Fibroblast of the conjunctiva (primary cell): ENCODE data around the gene CYP46A1.

Experiments
- DNase-seq: peaks from one replicate; pipeline ENCODE4 v3.0.0-alpha.2; 2010; ENCODE audit warnings: low read depth

Gene CYP46A1

DNA sequence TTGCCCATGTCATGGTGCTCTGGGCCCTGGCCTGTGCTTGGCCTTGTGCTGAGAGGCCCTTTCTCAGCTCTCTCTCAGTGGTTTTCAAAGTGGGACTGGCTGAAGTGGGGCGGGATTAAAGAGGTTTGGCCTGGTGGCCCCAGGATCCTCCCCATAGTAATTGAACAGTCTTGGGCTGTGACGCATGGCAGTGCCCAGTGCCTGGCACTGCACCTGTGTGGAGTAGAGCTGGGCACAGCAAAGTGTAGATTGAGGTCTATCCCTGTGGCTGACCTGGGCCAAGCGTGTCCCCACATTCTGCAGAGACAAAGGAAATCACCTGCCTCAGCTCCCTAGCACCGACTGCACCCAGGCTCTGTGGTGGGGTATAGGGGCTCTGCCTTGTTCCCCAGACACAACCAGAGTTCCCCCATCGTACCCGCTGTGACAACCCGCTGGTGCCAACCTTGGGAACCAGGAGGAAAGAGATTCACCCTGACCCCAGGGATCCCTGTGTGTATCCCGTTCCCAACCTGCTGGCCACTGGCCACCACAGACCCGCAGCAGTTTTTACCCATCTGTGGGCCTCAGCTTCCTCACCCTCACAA, 9.9 kb upstream of the CYP46A1 start:
- no peak for DNase-seq

DNA sequence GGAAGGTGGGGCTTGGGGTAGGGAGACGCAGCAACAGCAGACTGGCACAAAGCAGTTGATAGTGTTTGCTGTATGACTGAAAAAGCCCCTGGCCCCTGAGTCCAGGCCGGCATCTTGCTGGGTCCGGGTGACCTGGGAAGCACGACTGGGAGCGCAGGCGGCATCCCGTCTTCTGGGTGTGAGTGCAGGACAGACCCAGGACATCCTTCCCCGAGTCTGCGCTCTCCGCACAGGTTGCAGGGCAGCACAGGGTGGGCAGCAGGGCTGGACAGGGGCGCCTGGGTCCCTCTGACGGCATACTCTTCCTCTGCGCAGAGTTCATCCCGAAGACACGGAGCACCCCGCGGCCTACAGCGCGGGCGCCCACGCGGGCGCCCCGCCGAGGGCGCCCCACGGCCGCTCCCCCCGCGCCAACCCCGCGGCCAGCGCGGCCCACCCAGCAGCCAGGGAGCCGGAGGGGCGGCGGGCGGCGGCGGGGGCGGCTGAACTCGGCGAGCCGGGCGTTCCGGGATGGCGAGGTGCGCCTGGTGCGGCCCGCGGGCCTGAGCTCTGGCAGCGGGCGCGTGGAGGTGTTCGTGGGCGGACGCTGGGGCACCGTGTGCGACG, 9.2 kb upstream of the CYP46A1 start:
- no peak for DNase-seq

DNA sequence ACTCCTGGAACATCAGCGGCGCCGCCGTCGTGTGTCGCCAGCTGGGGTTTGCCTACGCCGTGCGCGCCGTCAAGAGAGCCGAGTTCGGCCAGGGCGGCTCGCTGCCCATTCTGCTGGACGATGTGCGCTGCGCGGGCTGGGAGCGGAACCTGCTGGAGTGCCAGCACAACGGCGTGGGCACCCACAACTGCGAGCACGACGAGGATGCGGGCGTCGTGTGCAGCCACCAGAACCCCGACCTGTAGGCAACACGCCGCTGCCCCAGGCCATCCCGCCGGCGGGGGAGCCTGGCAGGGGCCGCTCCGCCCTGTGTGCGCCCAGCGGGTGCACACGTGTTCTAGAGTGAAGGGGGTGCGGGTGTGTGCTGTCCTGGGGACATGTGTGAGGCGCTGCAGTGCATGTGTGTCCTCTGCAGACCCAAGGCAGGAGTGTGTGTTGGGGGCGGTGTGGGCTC, 8.7 kb upstream of the CYP46A1 start:
- DNase-seq = no peak

DNA sequence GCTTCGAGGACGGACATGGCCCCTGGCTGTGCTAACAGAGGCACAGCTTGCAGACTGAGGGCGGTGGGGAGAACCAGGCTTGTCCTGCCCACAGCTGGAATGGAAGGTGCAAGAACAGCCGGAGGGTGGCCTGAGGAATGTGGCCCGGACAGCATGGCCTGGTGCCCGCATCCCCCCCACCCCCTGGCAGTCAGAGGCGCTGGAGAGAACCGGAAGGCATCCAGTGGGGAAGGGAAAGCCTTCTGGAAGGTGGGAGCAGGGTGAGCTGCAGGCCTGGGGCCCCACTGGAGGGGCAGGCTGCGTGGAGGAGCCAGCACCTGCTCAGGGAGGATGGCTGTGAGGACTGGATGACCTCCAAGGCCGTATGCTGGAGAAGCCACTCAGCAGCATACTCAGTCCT, 8.1 kb upstream of the CYP46A1 start:
- no peak for DNase-seq

DNA sequence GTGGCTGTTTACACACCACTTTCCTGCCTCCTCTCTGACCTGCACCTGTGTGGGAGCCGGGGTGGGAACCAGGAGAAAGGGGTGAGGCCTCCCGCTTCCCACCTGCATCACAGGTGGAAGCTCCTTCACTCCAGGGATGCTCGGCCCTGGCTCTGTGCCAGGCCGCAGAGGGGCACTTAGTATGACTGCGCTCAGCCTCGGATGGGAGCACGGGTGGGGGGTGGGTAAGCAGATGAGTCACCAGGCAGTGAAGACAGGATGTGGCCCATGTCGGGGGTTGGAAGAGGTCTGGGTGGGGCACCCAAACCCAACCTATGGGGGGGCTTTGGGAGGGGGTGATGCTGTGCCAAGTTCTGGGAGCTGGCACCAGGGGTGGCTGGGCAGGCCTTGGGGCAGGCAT, 7.4 kb upstream of the CYP46A1 start:
- no peak for DNase-seq

DNA sequence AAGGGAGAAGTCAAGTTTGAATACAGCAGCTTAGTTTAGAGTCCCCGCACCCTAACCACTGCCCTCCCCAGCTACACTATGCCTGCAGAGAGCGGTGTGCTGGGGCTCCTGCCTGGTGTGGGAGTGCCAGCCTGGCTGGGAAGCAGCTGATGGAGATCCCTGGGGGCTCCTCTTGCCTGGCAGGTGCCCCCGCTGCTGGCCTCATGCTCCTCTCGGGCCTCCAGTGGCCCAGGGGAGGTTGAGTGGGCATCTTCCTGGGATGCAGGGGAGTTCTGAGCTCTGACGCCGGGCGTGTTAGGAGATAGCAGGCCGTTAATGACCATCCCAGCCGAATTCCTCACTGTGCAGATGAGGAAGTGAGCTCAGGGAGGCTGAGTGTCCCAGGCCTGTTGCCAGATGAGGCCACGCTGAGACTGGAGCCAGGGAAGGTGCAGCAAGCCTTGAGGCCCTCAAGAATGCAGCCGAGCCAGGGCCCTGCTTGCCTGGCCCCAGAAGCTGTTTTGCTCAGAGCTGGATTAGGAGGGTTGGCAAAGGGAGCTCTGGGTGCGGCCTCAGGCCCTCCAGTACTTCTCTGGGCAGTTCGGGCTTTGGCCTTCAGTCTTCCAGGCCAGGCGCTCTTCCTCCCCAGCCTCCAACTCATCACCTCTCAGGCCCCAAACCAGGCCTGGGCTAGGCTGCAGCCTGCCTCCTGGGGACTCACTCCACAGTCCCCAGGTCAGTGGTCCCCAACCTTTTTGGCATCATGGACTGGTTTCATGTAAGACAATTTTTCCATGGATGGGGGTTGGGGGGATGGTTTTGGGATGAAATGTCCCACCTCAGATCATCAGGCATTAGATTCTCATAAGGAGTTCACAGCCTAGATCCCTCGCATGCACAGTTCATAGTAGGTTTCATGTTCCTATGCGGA, 6.6 kb upstream of the CYP46A1 start:
- no peak for DNase-seq

DNA sequence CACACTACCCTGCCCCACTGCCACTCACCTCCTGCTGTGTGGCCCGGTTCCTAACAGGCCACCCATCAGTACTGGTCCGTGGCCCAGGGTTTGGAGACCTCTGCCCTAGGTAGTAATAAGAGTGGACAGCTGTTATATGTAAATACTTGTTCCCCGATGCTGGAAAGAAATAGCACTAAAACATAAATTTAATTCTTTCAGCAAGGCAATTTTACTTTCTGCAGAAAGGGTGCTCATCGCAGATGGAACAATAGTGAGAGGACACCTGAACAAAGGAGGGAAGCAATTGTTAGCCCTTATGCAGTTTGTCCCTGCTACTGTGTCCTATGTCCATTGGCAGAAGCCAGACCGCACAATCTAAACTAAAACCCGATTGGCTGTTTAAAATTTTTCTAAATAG, 5.9 kb upstream of the CYP46A1 start:
- DNase-seq = no peak

DNA sequence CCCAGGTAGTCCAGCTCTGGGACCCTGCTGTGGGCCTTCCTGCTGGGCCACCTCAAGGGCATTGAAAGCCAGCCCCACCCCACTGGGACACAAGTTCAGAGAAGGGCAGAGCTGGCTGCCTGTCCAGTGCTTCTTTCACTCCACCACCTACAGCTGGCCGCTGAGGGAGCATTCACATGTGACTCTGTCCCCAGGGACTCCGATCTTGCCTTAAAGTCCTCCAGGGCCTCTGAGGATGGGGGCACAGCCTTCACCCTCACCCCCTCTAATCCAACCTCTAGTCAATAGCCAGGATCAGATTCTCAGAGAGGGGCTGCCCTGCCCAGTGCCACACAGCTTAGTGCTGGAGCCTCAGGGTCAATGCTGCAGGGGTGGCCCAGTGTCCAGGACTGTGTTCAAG, 5.0 kb upstream of the CYP46A1 start:
- DNase-seq = no peak

DNA sequence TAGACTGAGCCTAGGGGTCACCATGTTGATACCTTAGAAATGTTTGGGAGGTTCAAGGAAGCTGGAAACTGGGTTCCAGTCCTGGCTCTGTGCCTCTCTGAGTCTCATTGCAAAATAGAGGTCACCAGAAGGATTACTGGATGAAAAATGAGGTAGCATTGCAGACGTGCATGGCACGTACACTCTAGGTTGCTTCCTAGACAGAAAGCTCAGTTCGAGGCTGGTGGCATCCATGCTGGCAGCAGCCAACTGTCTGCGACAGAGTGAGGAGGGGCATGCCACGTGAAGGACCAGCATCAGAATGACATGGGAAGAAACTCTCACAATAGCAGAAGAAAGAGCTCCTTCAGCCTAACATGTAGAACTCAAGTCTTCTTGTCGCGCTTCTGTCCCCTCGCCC, 4.6 kb upstream of the CYP46A1 start:
- DNase-seq = no peak

DNA sequence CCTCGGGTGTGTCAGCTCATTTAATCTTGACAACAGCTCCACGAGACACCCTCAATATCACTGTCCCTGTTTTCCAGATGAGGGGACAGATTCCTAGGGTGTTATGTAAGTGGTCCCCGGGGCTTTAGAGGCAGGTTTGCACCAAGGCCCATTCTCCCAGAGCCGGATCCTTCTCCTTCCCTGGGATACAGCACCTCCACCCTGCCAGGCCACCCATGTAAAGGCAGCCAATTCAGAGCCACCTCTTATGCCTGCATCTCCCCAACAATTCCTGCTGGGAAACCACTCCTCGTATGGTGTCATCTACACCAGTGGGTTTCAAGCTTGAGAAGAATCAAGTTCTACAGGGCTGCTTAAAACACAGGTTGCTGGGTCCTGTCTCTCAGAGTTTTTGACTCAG, 4.1 kb upstream of the CYP46A1 start:
- no peak for DNase-seq

DNA sequence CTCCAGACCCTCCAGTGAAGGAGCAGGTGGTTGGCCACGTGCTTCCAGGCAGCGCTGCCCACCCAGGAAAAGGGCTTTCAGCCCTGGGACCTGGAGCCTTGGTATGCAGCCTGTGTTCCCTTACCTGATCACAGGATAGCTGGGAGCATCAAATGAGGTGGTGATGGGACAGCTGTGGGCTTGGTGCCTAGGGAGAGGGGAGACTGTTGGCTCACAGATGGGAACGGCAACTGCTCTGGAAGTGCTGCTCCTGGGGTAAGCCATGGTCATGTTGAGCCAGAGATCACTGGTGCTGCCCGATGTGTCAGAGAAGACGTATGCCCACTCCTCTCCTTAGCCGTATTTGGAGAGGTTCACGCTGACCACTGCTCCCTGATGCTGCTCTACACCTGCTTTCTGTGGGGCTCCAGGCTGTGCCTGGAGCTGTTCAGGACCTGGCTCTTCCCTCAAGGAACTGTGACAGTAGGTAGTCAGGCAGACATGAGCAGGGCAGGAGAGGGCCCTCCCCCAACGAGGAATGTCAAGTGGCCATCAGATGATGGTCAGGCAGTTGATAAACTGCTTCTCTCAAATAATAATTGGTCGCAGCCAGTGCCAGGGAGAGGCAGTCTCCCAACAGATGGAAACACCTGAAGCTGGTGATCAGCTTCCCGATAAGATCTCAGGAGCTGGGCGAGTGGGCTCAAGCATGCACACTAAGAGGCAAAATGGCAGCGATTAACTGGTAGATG, 2.8 kb upstream of the CYP46A1 start:
- DNase-seq = no peak

DNA sequence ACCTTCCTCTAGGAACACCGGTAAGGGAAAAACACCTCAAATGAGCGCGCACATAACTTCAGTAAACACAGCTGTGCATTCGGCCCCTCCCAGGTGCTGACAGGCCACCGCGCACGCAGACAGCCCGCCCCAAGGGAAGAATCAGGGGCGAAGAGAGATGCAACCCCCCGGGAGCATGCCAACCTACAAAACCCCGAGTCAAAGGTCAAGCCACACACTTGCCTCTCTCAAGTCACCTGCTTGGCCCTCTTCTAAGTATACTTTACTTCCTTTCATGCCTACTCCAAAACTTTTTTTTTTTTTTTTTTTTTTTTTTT, 2.3 kb upstream of the CYP46A1 start:
- no peak for DNase-seq

DNA sequence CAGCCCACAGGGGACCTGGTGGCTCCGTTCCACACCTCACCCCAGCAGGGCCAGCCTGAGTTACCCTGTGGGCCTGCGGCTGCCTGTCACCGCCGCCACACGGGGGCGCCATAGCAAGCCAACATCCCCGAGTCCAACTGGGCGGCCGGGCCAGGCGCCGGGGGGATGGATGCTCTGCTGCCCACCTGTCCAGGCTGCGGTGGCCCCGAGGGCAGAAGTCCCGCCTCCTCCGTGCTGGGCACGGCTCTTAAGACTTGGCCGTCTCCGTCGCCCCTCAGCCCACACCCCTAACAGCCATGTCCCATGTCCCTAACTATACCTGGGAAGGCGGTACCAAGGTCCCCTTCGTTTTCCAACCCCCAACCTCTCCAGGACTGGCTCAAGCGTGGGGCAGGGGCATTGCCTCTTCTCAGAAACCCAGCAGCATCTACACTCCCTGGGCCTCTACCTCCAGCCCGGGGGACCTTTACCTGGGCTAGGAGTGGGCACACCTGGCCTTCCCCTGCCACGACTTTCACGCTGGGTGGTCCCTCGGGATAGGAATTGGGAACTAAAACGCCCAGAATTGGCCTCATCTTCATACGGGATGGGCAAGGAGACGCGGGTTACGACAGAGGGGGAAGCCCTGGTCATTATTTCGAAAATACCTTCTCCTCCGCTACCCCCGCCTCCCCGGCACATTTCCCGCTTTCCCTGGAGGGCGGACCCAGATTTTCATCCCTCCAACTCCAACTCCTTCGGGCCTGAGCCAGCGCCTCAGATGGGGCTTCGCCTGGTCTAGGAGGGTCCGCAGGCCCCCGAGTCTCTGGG, 1.1 kb upstream of the CYP46A1 start:
- DNase-seq = peak; percentile 28

DNA sequence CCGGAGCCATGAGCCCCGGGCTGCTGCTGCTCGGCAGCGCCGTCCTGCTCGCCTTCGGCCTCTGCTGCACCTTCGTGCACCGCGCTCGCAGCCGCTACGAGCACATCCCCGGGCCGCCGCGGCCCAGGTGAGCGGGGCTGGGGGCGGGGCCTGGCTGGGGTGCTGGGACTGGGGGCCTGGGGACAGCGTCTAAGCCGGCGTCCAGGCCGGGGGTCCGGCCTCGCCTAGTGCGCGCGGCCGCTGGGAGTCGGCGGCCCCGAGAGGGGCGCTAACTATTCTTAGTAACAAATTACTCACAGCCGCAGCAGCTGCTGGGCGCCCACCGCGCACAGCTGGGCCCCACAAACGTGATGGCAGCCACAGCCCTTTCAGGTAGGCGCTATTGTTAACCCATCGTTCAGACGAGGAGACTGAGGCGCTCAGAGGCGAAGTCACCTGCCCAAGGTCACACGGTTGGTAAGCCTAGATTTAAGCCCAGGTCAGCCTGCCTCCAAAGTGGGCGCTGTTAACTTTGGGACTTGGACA, 374 bp downstream of the CYP46A1 start:
- DNase-seq = no peak

DNA sequence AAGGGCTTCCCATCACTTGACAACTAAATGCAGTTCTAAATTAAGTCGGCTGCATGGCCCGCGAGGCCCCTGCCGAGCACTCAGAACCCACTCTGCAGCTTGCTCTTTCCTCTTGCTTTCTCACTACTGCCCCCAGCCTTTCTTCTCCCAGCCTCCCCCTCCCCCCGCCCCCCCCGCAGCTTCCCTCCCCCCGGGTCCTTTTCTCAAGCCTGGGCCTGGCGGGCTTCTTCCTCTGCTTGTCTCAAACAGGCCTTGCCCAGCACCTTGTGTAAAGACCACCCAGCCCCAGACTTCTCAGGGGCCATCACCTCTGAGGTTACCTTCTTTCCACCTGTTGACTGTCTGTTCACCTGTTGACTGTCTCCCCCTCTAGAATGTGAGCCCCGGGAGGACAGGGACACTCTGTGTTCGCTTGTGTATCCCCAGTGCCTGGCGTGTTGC, 1.1 kb downstream of the CYP46A1 start:
- DNase-seq = no peak

DNA sequence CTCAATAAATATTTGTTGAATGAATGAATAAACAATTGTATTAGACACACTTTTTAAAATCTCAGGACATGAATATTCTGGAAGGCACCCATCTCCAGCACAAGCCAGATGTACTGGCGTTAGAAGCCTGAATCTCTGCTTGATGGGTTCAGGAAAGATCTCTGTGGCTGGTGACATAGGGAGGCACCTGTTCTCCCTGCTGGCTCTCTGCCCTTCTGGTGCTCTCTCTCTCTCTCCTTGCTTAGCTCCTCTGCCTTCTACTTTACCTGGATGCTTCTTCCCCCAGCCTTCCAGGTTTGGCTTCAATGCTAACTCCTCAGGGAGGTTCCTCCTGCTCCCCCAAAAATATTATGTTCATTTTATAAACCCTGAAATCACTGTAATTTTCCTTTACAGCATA, 1.5 kb downstream of the CYP46A1 start:
- no peak for DNase-seq

DNA sequence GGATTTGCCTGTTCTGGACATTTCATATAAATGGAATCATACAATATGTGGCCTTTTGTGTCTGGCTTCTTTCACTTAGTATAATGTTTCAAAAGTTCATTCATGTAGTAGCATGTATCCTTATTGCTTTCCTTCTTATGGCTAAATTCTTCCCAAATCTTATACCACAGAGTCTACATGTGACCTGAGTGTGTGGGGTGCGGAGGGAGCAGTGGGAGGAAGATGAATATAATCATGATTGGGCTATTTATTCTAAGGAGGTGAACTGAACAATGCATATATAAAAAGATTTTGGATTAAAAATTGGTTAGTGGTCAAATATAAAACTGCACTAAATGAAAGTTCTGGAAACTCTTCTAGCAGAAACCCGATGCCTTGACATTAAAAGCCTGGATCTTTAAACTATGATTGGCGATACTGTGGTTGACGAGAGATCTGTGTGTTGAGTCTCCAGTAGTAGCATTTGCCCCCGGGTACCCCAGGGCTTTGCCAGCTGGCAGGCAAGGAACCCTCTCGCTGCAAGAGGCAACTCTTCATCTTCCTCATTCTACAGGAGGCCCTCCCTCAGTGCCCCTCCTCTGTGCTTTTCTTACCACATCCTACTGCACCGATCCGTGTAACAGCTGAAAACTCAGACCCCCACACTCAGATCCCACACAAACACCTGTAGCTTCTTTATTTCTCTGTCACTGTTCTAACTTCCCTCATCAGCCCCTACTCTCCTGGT, 2.6 kb downstream of the CYP46A1 start:
- no peak for DNase-seq

DNA sequence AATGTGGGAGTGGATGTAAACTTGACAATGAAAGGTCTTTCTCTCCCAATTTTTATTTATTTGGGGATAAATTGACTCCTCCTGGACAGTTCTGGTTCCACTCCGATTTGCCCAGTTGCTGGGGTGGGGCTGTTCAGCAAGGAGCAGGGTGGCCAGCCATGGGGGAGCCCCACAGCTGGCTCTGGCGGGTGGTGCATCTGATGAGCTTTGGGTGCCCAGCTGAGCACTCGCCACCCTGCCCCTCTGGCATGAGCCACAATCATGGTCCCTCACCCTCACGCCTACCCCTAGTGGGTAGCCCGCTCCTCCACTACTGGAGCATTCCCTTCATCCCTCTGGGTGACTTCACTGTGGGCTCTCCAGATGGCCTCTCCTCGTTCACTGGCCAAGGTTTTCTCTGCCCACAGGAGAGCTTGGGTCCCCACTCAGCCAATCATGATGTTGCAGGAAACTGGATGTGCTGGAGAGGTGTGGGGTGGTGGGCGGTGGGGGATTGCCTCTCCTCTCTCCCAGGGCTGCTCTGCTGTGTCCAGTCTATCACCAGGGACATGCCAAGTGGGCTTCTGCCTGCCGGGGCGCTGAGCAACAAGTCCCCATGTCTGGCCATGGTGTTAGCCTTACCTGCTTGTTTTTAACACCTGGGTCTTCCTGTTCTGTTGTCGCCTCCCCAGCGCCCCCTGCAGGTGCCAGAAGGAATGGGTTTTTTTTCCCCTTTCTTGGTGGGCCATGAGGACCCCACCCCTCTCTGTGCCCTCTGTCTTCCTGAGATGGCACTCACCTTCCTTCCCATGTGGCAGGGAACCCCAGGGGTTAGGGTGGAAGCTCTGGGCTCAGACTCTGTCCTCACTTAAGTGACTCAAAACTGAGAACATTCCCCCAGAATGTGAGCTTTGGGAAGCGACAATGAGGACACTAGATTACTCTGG, 3.4 kb downstream of the CYP46A1 start:
- DNase-seq = no peak

DNA sequence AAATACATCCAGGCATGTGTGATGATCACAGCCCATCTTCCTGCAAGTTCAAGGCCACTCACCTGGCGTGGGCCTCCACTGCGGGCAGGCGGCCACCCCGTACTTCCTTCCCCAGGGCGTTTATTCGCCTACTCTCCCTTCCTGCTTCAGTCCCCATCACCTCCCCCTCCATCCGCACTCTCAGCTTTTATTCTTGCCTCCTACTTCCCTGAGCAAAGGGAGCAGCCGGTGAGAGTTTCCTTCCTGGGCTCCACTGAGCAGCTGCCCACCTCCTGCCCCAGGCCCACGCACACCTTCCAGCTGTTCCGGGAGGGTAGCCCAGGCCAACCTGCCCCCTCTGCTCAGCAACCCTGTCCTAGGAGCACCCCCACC, 4.1 kb downstream of the CYP46A1 start:
- no peak for DNase-seq

DNA sequence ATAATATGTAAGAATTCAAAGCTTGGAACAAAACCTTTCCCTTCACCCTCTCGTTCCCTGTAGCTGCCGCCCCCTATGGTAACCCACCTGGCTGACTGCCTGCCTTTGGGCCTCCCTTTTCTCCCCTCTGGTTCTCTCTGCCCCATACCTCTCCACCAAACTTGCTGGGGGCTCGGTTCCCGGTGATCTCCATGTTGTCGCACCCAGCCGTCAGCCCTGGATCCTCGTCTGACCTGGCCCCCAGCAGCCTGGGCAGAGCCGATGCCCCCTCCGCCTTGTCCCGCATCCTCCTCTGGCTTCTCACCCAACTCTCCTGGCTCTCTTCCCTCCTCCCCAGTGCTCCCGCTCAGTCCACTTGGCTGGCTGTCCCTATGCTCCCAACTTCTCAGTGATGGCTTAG, 4.5 kb downstream of the CYP46A1 start:
- no peak for DNase-seq
